HepG2 (cell line): Measurements from ENCODE around the gene KIF19. TPM values are rescaled to one million over a fixed set of nuclear protein-coding genes. Genes with fewer than 3 reads are reported as not detected.
A peak's percentile ranks its signal among the peaks of the same experiment; 100 is the strongest.

ENCODE experiments used
- ATAC-seq: fragments of 200-7000 bp; cut with Tn5 transposase; 3 replicates; pipeline ENCODE4 v1.9.1; 2020; ENCODE audit warnings: mild to moderate bottlenecking, moderate library complexity
- BruUV-seq: library from RNA; stranded (reverse); fragments of 400-500 nt; replicated peaks from 2 replicates; lab custom pipeline; 2021; lab: Mats Ljungman, UMichigan
- CTCF ChIA-PET: fragments of 300-600 bp; formaldehyde crosslinking; extraction: SDS; loops from one replicate; lab custom pipeline; 2021; ENCODE audit warnings: low total read pairs, inconsistent platforms, low intra/inter-chr PET ratio; lab: Yijun Ruan, JAX
- POLR2A ChIA-PET: fragments of 350-600 bp; sonication (Branson Sonifier 250); formaldehyde crosslinking; loops from one replicate; lab custom pipeline; 2020; ENCODE audit warnings: antibody characterized with exemption, inconsistent platforms; lab: Yijun Ruan, JAX
- DNase-seq: peaks from one replicate; pipeline ENCODE4 v3.0.0-alpha.2; 2015; ENCODE audit warnings: low spot score
- FAIRE-seq: peaks from 3 replicates; lab custom pipeline; 2011; peaks lifted over from hg19 to GRCh38; lab: Jason Lieb, UNC
- H2AFZ ChIP-seq: one replicate; pipeline ENCODE4 v1.6.1; 2011; ENCODE audit warnings: low read length, inconsistent platforms
- H3K27ac ChIP-seq: fragments of 300-600 bp; 3 replicates; pipeline ENCODE4 v1.8.0; 2011; ENCODE audit warnings: mixed run types, mild to moderate bottlenecking, mixed read lengths, low read length, inconsistent platforms; ENCODE audit not compliant: insufficient read depth; ENCODE audit errors: extremely low read length
- H3K27me3 ChIP-seq, 2 experiments: fragments of 200-600 bp in 1 of 2; 2 replicates in 1 of 2; 3 replicates in 1 of 2; pipeline versions ENCODE4 v1.6.0 to v1.8.0; 2011; ENCODE audit warnings: low read length in 2 of 2, mild to moderate bottlenecking in 2 of 2, moderate library complexity in 2 of 2, inconsistent platforms in 1 of 2; ENCODE audit not compliant: insufficient read depth in 2 of 2, control insufficient read depth in 1 of 2
- H3K36me3 ChIP-seq, 2 experiments: fragments of 200-600 bp in 1 of 2; replicated peaks in 1 of 2; 2 replicates in 1 of 2; 3 replicates in 1 of 2; pipeline versions ENCODE4 v1.5.1 to v1.8.0; 2011; ENCODE audit warnings: low read length in 2 of 2, inconsistent platforms in 1 of 2; ENCODE audit not compliant: insufficient read depth in 2 of 2, control insufficient read depth in 1 of 2
- H3K4me1 ChIP-seq: 2 replicates; pipeline ENCODE4 v1.5.1; 2012; ENCODE audit warnings: low read length, inconsistent platforms; ENCODE audit not compliant: insufficient read depth
- H3K4me2 ChIP-seq: 2 replicates; pipeline ENCODE4 v1.6.0; 2011; ENCODE audit warnings: low read depth, low read length, inconsistent platforms
- H3K4me3 ChIP-seq, 3 experiments: fragments of 200-600 bp in 1 of 3; sonication (generic), shearing (Covaris generic) in 1 of 3; replicated peaks in 1 of 3; 2 replicates each; pipeline ENCODE4 v1.5.1; 2011 to 2016; ENCODE audit warnings: low read length in 3 of 3, inconsistent platforms in 2 of 3, low read depth in 2 of 3, mild to moderate bottlenecking in 2 of 3, control low read depth in 1 of 3, mixed read lengths in 1 of 3; ENCODE audit not compliant: insufficient read depth in 1 of 3
- H3K79me2 ChIP-seq: one replicate; pipeline ENCODE4 v1.6.1; 2011; ENCODE audit warnings: low read length, inconsistent platforms; ENCODE audit not compliant: insufficient read depth
- H3K9ac ChIP-seq: 2 replicates; pipeline ENCODE4 v1.6.0; 2011; ENCODE audit warnings: mild to moderate bottlenecking, low read depth, low read length, inconsistent platforms; ENCODE audit not compliant: insufficient read depth
- H3K9me3 ChIP-seq: 2 replicates; pipeline ENCODE4 v1.5.1; 2012; ENCODE audit warnings: mild to moderate bottlenecking, low read length
- H4K20me1 ChIP-seq: 2 replicates; pipeline ENCODE4 v1.6.0; 2011; ENCODE audit warnings: inconsistent platforms, mild to moderate bottlenecking, low read length, moderate library complexity; ENCODE audit not compliant: insufficient read depth
- ARID4A ChIP-seq: sonication (generic); formaldehyde crosslinking; IDR thresholded peaks from 2 replicates; pipeline ENCODE4 v1.5.0; 2020; ENCODE audit warnings: mild to moderate bottlenecking, missing genetic modification reagents, borderline replicate concordance
- CREB1 ChIP-seq, 2 experiments: fragments of 450-650 bp in 1 of 2; IDR thresholded peaks; 2 replicates each; pipeline ENCODE4 v1.6.1; 2016 to 2017; ENCODE audit warnings: control low read depth in 1 of 2, mild to moderate bottlenecking in 1 of 2, missing compliant biosample characterization in 1 of 2, missing genetic modification characterization in 1 of 2
- HOXA3 ChIP-seq: sonication (generic); formaldehyde crosslinking; IDR thresholded peaks from 2 replicates; pipeline ENCODE4 v1.5.0; 2020; ENCODE audit warnings: missing genetic modification reagents
- MXI1 ChIP-seq: IDR thresholded peaks from 3 replicates; pipeline ENCODE4 v1.6.1; 2012; ENCODE audit warnings: low read depth, low read length, inconsistent platforms, borderline replicate concordance
- PPARG ChIP-seq: conservative IDR thresholded peaks from 2 replicates; pipeline ENCODE4 v1.6.1; 2016; ENCODE audit warnings: missing biosample characterization, missing genetic modification reagents
- SNAI1 ChIP-seq: sonication (generic); formaldehyde crosslinking; IDR thresholded peaks from 2 replicates; pipeline ENCODE4 v1.5.0; 2020; ENCODE audit warnings: mild to moderate bottlenecking, missing genetic modification reagents, borderline replicate concordance
- SP2 ChIP-seq: sonication (generic); formaldehyde crosslinking; IDR thresholded peaks from 2 replicates; pipeline ENCODE4 v1.5.1; 2020; ENCODE audit warnings: mild to moderate bottlenecking, missing genetic modification reagents
- TMF1 ChIP-seq: sonication (generic); formaldehyde crosslinking; IDR thresholded peaks from 2 replicates; pipeline ENCODE4 v1.8.1; 2022; ENCODE audit warnings: low read depth, missing genetic modification reagents
- ZNF484 ChIP-seq: sonication (generic); formaldehyde crosslinking; IDR thresholded peaks from 2 replicates; pipeline ENCODE4 v1.5.1; 2020; ENCODE audit warnings: mild to moderate bottlenecking, low read depth, missing genetic modification reagents, borderline replicate concordance
- ZNF691 ChIP-seq: sonication (generic); formaldehyde crosslinking; IDR thresholded peaks from 2 replicates; pipeline ENCODE4 v1.4.0; 2020; ENCODE audit warnings: missing genetic modification reagents, low read depth, mild to moderate bottlenecking, borderline replicate concordance
- WGBS: methylation state at CpG from one replicate; pipeline ENCODE4 v1.1.6; 2017; ENCODE audit warnings: low lambda C conversion rate; 5-methylcytosine and 5-hydroxymethylcytosine counted together
- in situ Hi-C: cut with HindIII; loops from 2 replicates; pipeline ENCODE4 v1.10.0; 2017; ENCODE audit warnings: low pct_unique_long_range_greater_than_20kb; ENCODE audit not compliant: extremely low pct_ligation_motif_present
- intact Hi-C: fragments of 100-400 bp; cut with micrococcal nuclease; formaldehyde crosslinking; loops from one replicate; pipeline ENCODE4 v1.10.0; 2022; ENCODE audit not compliant: unreplicated experiment
- polyA plus RNA-seq, 8 experiments: library from polyadenylated mRNA; depleted of rRNA in 3 of 8; stranded (reverse) in 7 of 8; unstranded in 1 of 8; fragments of >200 nt; fragmentation: Illumina TruSeq in 4 of 8; extraction: Trizol in 4 of 8; gene quantifications; 2 replicates each; pipeline versions ENCODE4 v1.2.1 to v1.2.3, GENCODE V29; 2011 to 2016; ENCODE audit warnings: low read depth in 4 of 8, missing spikeins in 1 of 8, mixed read lengths in 1 of 8; ENCODE audit not compliant: insufficient read depth in 1 of 8
- total RNA-seq, 5 experiments: library from RNA; depleted of rRNA; stranded (reverse); fragments of >200 nt; fragmentation: Illumina TruSeq; extraction: Trizol; gene quantifications; 2 replicates each; pipeline ENCODE4 v1.2.3, GENCODE V29; 2016; ENCODE audit warnings: low read depth in 1 of 5

The KIF19 gene
- total and polyA plus RNA-seq, 2 of the 13 experiments (the other 11 are each of a cell fraction or from before 2014, with no cell fraction given): not detected

GRCh38 chr17:74335529-74336062 is 9.6 kb downstream of the KIF19 start (continued):
- TF ChIP-seq ZNF691 (no peak), ARID4A (CRISPR knock-in tag) (no peak), MXI1 (no peak), PPARG (CRISPR knock-in tag) (no peak), SP2 (CRISPR knock-in tag) (no peak), SNAI1 (CRISPR knock-in tag) (no peak), ZNF484 (no peak), HOXA3 (CRISPR knock-in tag) (no peak)
- TF ChIP-seq, all 625 proteins: peak for 0

GRCh38 chr17:74336307-74336706 is 10.3 kb downstream of the KIF19 start:
- CTCF ChIA-PET: no interaction called here
- Histone ChIP-seq H4K20me1 (no peaks in the 10 kb centered on the region), H3K9me3 (no peaks in the 10 kb centered on the region), H2AFZ (no peak overlapping the region), H3K27ac (no peak overlapping the region), H3K9ac (no peak overlapping the region), H3K4me1 (peaks cover 10% of the 10 kb centered on the region), H3K27me3 (peaks cover 10 to 44% of the 10 kb centered on the region in 2 experiments; a peak in 4 of 5 replicates), H3K4me3 (no peak overlapping the region), H3K36me3 (no peaks in the 10 kb centered on the region), H3K4me2 (no peak overlapping the region), H3K79me2 (no peaks in the 10 kb centered on the region)
- intact Hi-C loops (no loop called here), in situ Hi-C loops (no loop called here)
- no TSS peak for BruUV-seq
- FAIRE-seq (no peak), ATAC-seq (no peak), DNase-seq (no peak)
- TF ChIP-seq CREB1 (IDR thresholded peaks at IDR 0.05) (peak; percentile 55; the same call in 1 of the 2 replicates), CREB1 (CRISPR knock-in tag; IDR thresholded peaks at IDR 0.05) (no peak), TMF1 (CRISPR knock-in tag) (no peak)
- 19% methylated on average over 7 of the region's 7 CpGs for WGBS
- POLR2A ChIA-PET: no interaction called here
